SHP77 (cell line): Measurements from ENCODE around the gene R3HDM2.

Experiments
- DNase-seq, 2 experiments: peaks; one replicate each; lab custom pipeline; 2025; lab: John Stamatoyannopoulos, UW

The R3HDM2 gene

DNA sequence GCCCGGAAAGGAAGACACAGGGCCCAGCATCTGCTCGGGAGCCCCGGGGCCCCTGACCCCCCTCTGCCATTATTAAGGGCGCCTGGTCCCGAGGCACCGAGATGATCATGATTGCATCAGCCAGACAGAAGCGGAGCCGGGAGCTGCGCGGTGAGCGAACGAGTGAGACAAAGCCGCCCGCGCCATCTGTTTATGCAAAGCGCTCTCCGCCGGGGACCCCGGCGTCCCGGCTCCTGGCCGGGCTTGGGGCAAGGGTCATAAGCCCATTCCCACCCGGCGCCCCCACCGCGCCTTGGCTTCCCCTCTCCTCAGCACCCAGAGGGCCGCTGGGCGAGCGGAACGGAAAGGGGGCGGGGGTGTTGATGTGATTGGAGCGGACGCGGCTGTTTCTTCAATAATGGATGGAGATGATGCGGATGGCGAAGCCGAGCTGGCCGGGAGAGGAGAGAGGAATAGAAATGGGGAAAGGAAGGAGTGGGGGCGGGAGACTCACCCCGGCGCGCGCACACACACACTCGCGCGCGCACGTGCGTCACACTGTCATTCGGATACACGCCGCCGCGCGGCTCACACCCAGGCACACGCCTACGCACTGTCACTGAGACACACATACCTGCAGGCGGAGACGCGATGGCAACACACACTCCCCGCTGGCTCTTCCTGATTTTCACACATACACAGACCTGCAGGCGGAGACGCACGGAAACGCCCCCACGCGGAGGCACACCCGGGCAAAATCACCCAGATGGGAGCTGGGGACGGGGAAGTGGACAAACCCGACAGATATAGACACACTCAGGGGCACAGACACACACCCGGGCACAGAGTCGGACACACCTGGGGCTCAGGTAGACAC lies 190.5 kb downstream of the R3HDM2 start:
- DNase-seq, result peak; percentile 40 to 70

- DNase-seq, result peak in 1 of 2 experiments; percentile 54
These were observed 191.2 kb downstream of the R3HDM2 start for GRCh38 chr12:57239587-57240065.

- peak; percentile 76 to 77 for DNase-seq
These were observed 191.8 kb downstream of the R3HDM2 start for GRCh38 chr12:57238854-57239554.

DNA sequence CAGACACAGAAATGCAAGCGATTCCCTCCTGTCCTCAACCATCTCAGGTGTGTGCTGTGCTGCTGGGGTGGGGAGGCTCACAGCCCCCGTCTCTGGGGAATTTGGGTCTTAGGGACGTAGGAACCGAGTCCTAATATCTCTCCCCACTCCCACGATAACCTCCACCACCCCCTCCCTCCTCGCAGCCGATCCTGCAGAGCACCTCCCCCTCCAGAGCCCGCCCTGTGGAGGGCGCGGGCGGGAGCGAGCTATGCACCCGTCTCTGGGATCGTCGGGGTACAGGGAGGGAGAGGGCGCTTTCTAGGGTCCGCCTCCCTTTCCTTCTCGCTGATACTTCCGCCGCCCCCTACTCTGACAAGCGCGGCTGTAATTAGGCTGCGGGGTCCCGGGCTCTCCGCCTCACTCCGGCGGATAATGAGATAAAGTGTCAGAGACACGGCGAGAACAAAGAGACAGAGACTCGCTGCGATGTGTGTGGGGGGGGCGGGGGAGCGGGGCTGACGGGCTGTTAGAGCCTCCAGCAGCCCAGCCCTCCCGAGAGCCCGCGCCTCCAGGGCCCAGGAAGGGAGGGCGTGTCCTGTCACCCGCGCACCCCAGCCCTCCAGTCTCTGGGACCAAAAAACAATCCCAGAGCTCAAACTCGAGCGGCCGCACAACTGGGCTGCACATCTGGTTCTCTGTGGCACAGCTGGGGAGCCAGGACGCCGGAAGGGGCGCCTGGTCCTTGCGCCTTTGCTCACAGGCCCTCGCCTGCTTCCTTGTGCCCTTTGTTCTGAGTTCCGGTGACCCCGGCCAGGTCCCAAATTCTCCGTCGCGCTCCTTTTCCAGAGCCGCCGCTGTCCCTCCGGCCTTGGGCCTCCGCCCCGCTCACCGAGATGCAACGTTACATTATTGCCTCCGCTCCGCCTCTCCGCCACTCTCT lies 192.7 kb downstream of the R3HDM2 start:
- DNase-seq, result peak; percentile 15 to 40

GRCh38 chr12:57237596-57237931 lies 193.3 kb downstream of the R3HDM2 start:
- no peak for DNase-seq

DNA sequence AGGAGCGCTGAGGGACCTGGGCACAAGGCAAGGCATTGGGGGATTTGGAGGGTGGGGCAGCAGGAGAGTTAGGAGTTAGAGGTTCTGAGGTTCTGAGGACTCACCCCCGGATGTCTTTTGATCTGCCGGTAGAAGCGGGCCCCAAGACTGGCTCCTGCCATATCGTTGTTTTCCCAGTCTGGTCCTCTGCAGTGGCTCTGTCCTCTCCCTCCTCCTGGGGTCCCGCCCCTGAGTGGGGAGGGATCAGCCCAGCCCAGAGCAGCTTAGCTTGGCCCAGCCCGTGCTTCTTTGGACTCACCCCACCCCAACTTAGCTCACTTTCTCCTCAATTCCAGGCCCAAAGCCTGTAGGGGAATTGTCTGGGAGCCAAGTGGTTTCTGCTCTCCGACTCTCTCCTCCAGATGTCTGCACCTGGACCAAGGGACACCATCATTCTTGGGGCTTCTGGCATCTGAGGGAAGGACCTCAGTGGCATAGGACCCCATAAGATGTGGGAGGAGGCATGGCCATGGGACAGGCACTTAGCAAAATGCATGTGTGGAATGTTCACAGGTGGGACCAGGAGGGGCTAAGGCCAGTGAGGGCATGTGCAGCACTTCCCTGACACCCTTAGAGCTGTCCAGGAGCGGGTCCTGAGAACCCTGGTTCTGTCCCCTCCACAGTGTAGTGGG lies 193.8 kb downstream of the R3HDM2 start:
- DNase-seq, result no peak

- no peak for DNase-seq
These were observed 194.5 kb downstream of the R3HDM2 start for GRCh38 chr12:57236201-57236924.

DNA sequence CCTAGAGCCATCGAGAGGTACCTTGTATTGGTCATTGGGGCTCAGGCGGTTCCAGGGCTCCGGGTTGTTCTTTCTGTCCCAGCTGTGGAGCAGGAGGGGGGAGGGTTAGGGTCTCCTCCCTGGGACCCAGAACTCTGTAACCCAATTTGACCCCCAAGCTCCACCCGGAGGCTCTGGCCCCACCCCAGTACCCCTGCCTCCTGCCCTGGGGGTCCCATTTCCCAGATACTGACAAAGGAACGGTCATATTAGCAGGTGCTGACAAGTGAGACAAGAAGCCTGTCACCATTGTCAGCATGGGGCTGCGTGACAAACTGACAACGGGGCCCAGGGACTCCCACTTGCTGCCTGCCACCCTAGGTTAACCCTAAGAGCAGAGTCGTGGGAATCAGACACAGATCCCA lies 195.1 kb downstream of the R3HDM2 start:
- no peak for DNase-seq

DNA sequence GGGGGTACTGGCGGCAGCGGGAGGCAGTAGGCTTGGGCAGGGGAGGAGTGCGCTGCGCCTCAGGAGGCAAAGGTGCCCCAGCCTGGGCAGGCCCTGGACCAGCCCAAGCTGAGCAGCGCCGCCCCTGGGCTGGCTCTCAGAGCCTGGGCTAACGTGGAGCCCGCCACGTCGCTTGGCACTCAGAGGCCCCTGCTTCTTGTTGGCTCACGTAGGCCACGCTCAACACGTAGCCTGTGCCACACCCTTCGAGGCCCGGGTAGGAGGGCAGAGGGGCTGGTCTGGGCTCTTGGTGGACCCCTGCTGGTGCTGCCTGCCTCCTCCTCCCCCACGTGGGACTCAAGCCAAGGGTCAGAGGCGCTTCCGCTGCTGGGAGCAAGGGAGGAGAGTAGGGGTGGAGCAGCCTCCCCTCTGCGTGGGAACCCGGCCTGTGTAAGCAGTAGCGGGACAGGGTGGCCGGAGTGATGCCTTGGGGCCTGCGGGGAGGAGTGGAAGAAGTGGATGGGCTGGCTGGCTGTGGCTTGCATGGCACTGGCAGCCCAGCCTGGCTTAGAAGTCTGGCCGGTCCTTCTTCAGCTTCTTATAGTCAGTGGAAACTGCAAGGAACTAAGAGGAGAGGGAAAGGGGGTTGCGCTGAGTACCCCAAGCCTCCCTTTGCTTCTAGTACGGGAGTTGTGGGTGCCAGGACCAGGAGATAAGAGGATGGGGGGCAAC lies 195.7 kb downstream of the R3HDM2 start:
- DNase-seq, result peak in 1 of 2 experiments; percentile 49

DNA sequence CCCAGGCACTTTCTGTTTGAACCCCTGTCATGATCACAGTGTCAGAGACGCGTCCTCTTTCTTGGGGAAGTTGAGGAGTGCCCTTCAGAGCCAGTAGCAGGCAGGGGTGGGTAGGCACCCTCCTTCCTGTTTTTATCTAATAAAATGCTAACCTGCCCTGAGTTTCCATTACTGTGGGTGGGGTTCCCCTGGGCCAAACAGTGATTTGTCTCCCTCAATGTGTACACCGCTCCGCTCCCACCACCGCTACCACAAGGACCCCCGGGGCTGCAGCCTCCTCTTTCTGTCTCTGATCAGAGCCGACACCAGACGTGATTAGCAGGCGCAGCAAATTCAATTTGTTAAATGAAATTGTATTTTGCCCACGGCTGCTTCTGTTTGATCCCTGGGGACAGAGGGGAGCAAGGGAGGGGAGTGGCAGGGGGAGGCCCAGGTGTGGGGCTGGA lies 196.2 kb downstream of the R3HDM2 start:
- DNase-seq, result no peak

DNA sequence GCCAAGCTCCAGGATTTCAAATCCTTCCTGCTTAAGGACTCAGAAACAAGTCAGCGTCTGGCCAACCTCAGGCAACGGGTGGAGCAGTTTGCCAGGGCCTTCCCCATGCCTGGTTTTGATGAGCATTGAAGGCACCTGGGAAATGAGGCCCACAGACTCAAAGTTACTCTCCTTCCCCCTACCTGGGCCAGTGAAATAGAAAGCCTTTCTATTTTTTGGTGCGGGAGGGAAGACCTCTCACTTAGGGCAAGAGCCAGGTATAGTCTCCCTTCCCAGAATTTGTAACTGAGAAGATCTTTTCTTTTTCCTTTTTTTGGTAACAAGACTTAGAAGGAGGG lies 196.6 kb downstream of the R3HDM2 start:
- no peak for DNase-seq

DNA sequence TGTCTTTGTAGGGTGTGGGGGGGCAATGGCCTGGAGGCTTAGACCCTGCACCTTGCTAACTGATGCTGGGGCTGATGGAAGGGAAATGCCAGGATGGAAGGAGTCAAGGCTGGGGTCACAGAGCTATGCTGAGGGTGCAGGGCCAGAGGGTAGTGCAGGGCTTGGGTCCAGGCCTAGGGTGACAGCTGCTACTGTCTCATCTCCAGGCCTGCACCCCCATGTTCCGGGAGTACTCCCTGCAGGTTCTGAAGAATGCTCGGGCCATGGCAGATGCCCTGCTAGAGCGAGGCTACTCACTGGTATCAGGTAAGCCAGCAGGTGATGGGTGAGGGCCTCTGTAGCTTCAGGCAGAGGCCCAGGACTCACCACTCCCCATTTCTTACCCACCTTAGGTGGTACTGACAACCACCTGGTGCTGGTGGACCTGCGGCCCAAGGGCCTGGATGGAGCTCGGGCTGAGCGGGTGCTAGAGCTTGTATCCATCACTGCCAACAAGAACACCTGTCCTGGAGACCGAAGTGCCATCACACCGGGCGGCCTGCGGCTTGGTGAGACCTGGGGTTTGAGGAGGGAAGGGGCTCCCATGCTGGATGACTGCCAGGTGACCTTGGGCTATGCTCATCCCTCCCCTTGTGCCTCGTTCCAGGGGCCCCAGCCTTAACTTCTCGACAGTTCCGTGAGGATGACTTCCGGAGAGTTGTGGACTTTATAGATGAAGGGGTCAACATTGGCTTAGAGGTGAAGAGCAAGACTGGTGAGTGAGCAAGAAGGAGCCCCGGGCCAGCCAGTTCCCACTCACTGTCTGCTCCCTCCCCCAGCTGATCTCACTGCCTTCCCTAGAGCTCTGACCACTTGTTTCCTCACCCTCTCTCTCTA lies 197.2 kb downstream of the R3HDM2 start:
- DNase-seq, result no peak

DNA sequence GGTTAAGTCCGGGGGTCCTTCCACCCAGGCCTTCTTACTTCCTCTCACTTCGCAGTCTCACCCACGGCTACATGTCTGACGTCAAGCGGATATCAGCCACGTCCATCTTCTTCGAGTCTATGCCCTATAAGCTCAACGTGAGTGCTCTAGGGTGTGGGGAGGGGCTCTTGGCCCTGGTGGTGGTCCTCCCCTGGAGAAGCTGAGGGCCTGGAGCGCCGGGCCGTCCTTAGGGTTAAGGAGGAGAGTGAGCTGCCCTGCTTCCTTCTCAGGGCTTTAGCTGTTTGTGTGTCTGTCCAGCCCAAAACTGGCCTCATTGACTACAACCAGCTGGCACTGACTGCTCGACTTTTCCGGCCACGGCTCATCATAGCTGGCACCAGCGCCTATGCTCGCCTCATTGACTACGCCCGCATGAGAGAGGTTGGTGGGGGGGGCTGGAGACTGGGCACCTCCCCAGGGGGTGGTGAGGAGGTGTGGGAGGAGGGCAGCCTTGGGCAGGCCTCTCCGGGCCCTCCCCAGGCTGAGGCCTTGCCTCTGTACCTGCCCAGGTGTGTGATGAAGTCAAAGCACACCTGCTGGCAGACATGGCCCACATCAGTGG lies 198.6 kb downstream of the R3HDM2 start:
- DNase-seq, result no peak

DNA sequence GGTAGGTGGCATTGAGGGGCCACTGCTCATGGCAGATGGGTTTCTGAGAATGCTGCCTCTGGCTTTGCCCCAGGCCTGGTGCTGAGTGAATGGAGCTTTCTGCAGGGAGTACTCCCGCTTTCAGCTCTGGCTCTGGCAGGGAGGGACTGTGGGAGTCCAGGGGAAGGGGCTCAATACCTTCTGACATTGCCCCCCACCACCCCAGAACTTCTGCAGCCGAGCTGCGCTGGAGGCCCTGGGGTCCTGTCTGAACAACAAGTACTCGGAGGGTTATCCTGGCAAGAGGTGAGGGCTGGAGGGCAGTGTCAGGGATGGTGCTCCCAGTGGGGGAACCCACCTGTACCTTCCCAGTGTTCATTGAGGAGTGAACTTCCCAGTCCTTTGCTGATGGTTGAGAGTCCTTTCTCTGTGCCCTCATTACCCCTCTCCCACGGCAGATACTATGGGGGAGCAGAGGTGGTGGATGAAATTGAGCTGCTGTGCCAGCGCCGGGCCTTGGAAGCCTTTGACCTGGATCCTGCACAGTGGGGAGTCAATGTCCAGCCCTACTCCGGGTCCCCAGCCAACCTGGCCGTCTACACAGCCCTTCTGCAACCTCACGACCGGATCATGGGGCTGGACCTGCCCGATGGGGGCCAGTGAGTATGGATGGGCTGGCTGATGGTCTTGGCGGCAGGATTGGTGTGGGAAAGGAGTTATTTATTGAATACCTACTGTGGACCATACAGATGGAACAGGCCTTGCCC lies 199.4 kb downstream of the R3HDM2 start:
- DNase-seq, result no peak

DNA sequence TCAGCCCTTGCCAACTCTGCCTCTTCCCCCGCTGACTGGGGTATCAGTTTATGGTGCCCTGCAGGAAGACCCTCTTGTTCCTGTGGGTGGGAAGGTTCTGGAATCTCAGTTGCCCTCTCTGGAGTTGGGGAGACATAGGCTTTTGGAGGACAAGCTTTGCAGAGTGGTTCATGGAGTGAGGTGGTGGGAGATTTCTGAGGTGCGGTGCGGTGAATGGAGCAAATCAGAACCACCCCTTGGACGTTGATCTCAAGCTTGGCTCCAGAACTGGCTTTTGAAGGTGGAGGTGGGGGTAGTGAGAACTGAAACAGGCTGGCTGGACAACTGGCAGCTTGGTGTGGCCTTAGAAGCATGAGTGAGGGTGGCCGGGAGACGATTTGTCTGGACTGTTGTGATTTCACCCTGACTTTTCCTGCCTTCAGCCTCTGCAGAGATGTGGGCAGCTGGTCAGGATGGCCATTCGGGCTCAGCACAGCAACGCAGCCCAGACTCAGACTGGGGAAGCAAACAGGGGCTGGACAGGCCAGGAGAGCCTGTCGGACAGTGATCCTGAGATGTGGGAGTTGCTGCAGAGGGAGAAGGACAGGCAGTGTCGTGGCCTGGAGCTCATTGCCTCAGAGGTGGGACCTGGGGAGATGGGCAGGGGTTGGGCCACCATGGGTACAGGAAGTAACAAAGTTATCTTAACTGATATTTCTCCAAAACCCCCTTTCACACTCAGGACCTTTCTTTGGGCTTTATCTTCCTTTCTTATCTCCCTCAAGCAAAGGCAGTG lies 200.3 kb downstream of the R3HDM2 start:
- no peak for DNase-seq

DNA sequence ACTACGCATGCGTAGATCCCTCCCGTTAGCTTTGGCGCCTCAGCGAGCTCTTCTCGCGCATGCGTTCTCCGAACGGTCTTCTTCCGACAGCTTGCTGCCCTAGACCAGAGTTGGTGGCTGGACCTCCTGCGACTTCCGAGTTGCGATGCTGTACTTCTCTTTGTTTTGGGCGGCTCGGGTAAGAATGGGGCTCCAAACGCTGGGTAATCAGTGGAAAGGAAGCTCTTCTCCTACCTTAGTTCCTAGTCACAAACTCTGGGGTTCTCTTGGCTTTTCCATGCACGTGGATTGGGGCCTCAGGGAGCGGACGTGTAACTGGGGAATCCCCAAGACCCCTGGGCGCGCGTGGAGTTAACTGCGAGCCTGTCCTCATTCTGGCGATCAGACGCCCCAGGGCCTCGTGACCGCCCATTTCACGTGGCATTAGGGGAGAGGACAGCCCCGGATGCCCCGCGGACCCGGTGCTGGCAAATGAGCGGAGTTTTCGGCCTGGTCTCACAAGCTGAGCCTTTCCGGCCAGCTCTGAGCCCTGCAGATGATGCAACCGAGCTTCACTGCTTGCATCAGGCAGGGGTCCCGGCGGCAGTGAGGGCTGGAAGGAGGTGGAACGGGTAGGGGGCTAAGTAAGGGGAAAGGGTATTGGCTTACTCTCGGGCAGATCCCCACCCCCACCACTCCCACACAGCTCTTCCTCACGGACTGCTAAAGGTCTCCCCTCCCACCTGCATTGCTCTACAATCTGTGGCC lies 201.0 kb downstream of the R3HDM2 start, which contains the start of gene SHMT2:
TSS of gene SHMT2 (plus strand) at position 78 of the 747 bp plus-strand sequence. CDS start at position 146, 68 bp downstream.
- DNase-seq, result peak; percentile 94 to 97
